Right renal pelvis (tissue), 4 donors: Measurements from ENCODE around the gene ZIC4. TPM values are rescaled to one million over a fixed set of nuclear protein-coding genes. Genes with fewer than 3 reads are reported as not detected.

Experiments used
- DNase-seq, 4 donors: peaks; one replicate each; pipeline ENCODE4 v3.0.0-alpha.2; 2013; ENCODE audit warnings: low read depth in 4 of 4, low spot score in 3 of 4, missing footprints in 1 of 4
- polyA plus RNA-seq, 4 donors: library from polyadenylated mRNA; unstranded; fragments of 120-200 nt; gene quantifications; one replicate each; pipeline ENCODE4 v1.2.1, GENCODE V29; 2013; ENCODE audit not compliant: insufficient read length in 4 of 4

Gene ZIC4
- polyA plus RNA-seq, 4 donors: 0.05 TPM; not detected in 3

DNA sequence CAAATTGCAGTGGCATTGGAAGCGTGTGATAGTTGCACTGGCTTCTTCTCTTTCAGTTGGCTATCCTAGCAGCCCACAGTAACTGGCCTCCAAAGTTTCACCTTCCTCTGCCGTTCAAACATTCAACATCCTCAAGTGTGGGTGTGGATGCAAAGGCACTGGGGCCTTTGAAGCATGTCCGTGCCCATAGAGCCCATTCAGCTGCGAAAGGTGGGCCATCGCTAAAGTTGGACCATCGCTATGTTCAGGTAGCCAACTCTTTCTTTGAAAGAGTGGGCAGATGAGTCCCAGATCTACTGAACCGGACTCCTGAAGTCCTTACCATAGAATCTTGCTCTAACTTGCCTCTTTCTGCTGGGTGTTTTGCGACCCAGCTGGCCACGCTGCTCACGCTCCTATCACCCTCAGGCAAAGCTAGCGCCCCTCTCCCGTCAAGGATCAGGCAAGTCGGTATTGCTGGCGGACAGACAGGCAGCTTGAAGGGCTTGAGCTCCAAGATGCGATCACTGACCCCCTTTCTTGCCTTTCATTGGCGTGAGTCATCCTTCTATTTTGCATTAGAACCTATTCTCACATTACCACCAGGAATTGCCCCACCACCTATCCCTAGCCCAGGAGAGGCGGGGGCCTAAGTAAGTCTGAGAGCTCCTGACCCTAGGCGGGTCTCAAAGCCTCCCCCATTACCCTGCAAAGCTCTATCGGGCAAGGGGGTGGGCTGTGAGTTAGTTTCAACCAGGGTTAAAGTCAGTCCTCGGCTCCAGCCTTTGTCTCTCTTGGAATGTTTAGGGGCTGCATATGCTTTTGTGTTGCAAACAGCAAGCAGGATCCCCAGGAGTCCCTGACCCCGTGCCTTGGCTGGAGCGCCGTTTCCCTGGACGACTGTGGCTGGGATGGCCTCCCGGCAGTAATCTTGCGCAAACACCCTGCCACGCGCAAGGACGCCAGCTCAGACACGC is 28.7 kb downstream of the ZIC4 start:
- no peak for DNase-seq

DNA sequence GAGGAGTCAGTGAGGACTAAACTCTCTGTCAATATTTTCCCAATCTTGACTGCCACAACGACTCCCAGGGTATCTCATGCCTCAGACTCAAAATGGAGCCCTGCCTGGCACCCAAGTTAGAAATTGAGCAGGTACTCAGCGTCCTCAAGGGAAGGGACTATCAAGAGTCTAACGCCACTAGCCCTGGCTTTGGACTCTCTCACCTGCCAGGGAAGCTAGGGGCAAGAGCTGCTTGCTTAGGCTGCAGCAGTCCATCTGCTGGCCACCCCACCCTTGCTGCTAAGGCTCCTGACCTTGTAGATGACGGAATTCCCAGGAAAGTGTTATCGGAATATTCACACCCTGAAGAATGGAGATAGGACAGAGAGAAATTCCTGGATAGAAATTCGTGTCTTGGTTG is 33.0 kb downstream of the ZIC4 start:
- DNase-seq: no peak

DNA sequence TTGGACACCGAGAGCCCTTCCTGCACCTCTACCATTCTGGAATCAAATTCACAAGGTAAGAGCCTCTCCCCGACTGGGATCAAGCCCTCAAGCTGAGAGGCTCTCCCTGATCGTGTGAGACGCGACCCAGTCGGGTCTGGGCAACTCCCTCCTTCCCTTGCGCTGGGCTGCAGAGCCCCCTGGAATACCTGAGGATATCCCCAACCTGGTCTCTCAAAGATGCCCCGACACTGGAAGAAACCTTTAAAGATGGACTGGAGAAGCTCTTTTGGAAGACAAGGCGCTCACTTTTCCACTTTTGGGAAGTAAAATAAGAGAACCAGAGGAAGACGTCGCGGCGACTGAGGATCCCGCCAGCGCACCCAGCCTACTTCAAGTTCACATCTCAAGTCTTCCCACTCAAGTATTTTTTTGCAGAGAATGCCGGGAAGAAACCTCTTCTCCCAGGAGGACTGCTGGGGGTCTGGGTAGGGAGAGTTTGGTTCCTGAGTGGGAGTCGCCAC is 33.8 kb downstream of the ZIC4 start:
- no peak for DNase-seq

DNA sequence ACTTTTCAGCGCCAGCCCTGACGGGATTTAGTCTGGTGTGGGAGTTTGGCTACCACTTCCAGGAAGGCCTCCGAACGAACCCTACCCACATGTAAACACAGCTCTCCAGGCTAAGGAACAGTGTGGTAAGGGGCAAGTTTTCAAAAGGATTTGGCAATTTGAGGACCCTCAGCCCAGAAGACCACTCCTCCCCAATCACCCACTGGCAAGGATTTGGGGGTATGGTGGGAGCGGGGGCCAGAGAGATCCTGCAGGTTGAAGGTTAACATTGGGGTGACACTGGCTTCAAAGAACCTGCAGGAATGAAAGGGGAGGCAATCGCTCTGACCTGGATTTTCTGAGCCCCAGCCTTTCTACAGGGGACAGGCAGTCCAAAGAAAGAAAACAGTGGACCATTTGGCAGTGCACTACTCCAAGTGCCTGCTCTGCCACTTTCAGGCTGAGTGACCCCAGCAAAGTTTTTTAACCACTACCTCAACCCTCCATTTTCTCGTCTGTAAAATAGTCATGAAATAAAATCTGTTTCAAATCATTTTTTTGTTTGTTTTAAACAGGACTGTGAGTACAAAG is 34.5 kb downstream of the ZIC4 start:
- no peak for DNase-seq

DNA sequence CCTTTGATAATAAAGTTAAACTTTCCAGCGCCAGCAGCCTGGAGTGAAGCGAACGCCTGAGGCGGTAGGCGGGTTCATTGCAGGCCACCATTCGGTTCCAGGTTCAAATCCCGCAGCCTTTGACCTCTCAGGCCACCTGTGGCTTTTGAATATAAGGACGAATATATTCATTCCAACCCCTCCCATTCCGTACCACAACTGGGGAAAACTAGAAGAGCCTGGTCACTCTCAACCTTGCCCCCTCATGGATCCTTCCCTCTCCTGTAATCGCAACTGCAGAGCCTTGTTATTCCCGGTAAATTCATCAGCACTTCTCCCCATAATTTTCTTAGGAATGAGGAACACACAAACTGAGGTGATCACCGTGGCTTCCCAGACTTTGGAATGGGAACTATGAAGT is 35.2 kb downstream of the ZIC4 start:
- DNase-seq: no peak

DNA sequence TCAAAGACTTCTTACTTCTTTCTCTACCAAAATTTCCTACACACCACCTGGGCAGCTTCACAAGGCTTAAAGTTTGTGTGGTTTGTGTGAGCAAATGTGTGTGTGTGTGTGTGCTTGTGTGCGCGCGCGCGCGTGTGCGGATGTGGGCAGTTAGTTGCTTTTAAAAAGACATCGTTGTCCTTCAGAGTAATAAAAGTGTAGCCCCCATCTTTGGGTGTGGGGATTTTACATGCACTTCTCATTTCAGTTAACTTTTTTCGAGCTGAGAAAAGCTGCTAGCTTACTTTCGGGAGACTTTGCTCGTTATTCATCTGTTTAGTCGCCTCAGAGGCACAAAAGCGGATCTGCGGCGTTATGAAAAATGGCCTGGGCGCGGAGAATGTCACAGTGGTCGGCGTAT is 36.0 kb downstream of the ZIC4 start:
- no peak for DNase-seq

DNA sequence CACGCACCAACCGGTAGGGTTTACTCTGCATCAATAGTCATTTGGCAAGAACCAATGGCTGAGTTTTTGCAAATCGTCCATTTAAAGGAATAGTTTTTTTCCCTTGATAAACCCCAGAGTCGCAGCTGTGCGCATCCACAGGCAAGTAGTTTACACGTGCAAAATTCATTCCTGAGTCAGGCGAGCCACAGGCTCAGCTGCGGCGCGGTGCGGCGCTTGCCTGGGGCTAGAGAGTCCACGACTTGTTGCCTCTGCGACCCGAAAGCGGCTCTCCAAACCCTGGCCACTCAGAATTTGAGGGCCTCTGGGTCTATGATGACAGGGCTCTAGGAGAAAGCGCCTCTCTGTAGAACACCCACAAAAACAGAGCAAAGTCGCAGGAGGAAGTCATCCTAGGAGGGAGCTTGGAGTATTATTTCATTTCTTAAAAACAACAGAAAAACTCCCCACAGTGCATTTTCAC is 36.7 kb downstream of the ZIC4 start:
- DNase-seq: no peak

DNA sequence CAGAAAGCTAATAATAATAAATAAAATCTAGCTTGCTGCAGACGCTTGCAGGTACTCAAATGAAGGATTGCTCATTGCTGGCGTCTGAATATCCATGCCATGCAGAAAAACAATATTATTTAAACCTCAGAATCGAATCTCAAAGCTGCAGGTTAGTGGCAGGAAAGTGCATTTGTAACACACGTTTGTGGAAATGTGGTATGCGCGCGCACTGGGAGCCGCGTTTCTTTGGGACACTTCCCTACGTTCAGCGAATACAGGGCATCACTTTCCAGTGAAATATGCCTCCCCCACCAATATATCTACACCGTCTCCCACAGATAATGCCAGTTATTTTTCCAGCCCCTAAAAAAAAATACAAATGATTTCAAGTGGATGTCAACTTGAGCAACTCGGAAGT is 37.1 kb downstream of the ZIC4 start:
- no peak for DNase-seq

DNA sequence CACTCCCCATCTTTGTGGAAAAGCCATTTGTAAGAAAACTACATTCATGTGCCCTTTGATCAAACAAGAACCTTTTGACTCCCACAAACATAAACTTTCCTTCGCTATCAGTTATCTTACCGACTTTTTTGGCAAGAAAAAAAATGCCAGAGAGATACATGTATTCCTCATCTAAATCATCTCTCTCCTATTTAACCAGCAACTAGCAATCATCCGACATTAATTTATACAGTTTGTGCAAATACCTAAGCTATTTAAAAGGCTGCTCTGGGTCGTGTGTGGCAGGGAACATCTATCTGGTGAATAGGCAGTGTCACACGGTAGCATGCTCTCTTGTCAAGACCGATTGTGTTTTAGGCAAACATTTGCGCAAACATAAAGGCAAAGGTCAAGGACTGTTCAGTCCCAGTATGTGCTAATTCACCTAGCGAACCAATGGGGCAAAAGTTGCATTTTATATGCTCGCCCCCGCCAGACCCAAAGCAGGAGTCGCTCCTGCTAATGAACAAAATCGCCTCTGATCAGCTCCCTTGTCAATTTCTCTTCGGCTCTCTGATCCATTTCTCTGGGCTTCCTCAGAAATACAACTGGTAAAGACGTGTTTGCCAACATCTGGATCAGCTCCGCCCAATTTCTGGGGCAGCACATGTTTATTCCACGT is 37.7 kb downstream of the ZIC4 start:
- no peak for DNase-seq

DNA sequence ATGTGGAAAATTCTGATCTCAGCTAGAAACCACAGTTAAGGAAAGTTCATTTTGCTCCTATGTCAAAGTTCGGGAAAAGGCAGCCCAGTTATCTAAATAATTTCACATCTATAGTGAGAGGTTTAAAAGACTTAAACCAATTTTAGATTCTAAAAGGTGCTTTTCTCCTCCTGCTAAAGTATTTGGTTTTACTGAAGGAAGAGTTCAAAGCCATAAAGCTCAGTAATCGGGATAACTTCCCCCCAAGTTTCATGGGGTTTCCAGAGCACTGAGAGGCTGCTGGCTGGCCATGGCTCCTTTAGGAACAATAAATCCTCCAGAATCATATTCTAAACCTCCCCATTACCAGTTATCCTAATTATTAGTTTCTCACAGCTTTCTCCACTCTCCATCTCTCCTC is 38.2 kb downstream of the ZIC4 start:
- no peak for DNase-seq

DNA sequence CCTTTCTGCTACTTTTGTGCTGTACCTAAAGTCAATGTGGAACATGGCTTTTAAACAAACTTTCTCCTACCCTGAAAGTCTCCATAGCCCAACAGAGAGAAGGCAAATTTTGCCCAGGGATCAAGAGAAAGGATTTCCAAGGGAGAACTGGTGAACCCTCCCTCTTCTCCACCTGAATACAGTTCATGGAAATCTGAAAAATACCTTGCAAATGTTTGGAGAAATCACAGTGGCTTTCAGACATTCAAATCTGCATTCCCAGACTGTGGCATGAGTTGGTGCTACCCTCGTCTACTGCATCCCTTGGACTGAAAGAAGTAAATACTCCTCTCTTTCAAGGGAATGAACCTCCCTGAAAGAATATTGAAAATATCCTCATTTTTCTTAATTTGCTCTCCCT is 38.7 kb downstream of the ZIC4 start:
- no peak for DNase-seq

DNA sequence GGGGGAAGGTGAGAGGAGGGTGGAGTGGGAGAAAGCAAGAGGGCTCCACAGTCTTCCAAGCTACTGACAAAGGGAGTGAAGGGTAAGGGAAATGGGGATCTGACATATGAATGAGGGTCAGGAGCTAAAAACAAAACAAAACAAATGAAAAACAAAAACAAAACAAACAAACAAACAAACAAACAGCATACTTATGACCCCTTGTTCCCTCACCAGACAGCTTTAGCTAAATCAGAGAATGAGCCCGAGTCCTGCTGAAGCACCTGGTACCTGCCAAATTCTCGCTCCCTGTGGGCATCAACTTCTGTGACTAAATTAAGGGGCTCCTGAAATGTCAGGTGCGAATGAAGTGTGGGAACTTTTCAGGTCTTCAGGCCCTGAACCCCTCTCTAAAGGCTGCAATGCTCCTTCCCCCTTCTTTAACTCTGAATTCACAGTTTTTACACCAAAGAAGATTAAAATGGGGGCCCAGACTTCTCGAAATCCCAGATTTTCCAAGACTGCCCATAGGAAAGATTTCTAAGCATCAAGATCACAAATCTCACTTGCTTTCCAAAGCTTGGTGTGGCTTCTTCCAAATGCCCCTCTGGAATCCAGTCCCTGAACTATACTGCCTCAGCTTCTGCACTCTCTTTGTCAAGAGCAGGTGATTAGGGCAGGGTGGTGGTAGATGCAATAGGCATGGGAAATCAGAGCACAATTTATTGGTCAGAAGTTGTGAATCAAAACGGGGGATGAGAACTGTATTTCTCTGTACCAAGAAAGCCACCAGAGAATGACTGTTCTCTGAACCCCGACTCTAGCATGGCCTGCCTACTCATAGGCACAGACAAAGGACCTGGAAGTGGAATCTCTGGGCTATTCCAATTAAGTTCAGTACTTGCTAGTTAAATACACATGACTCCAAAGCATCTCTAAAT is 40.9 kb downstream of the ZIC4 start:
- no peak for DNase-seq

DNA sequence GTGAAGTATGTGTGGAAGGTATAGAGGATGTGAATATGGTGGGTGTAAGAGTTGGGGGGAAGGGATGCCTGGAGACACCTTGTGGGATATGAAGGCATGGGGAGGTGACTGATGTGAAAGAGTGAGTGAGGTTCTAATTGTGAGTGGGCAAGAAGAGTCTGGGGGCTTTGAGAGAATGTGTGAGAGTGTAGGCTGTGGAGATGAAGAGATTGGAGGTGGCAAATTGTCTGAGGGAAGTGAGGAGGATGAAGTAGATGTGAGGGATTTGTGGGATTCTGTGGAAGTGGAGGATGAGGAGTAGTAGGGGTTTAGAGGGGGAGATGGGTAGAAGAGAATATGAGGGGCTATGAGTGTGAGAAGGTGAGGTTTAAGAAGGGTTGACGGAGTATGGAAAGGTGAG is 41.6 kb downstream of the ZIC4 start:
- no peak for DNase-seq

DNA sequence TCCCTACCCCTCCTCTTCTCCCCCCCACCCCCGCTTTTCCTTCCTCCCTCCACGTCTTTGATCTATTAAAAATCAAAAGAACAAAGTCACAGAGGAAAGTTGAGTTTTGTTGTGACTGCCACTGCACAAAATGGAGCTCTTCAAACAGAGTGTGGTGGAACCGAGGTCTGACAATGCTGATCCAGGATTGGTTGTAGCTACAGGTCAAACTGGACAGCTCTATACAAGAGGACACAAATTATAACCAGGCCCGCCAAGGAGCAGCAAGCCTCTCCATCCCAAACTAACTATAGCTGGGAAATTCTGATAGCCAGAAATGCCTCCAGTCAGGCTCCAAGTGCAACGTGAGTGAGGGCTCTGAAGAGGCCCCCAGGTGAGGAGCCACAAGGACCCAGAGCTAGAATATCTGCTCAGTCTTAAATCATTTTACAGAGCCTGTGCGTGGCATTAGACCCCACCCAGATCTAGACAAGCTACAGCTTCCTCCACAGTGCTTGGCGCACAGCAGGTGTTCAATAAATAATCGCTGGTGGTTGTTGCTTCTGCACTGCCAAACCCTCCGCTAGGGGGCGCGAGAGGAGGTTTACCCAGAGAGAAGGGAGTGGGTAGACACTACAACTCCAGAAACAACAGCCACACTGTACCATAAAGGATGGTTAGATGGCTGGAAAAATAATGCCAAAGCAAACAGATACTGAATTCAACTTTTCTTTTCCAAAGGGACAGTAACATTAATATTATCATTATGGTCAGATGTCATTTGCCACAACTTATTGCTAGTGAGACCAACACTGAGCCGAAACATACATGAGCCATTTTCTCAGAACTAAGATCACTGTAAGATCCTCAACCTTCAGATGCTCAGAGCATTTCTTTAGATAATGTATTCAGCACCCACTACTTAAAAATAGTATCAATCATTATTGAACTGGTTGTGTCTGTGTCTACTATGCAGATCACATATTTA is 44.6 kb downstream of the ZIC4 start:
- no peak for DNase-seq

DNA sequence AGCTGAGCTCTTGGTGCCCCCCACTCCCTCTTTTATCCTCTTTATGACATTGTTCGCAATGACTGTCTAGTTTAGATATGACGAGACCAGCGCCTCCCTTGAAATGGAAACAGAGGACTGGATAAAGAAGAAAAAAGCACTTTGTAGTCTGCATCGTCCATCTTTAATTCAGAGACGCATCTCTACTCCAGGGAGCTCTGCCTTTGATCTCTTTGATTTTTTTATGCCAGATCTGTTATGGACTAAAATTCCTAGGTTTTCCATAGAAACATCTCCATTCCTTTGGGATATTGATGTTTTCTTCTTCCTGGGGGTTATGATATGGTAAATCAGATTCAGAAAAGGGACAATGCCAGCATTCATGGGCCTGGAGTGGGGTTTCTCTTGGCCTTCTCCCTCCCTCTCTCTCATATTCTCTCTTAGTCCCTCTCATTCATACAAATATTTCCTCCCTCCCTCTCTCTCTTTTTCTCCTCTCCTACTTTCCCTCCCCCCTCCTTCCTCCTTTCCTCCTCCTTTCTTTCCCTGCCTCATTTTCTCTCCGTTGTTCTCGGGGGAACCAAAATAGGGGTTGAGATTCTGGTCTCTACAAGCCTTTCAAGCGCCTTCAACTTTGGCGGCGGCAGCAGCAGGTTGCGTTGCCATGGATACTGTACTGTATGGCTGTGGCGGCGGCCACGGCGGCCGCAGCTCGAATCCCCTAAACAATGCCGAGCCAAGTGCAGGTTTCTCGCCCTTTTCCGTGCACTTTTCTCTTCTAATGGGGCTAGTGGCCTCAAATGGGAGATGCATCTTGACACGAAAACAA is 45.5 kb downstream of the ZIC4 start:
- DNase-seq: no peak

DNA sequence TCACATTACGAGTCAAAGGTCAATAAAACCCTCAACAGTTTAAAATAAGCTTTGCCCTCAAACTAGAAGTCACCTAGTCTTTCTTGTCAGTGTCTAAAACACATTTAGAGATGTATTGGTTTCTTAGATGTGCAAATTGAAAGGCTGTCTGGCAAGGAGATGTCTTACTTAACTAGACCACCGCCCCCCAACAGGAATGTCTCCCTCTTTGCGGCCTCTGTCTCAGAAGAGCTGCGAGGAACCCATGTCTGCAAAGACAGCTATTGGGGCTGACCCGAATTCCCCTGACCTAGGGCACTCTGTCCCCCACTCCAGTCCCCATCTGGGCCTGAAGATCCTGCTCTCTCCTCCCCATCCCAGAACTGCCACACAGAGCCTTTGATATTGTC is 46.3 kb downstream of the ZIC4 start:
- no peak for DNase-seq

DNA sequence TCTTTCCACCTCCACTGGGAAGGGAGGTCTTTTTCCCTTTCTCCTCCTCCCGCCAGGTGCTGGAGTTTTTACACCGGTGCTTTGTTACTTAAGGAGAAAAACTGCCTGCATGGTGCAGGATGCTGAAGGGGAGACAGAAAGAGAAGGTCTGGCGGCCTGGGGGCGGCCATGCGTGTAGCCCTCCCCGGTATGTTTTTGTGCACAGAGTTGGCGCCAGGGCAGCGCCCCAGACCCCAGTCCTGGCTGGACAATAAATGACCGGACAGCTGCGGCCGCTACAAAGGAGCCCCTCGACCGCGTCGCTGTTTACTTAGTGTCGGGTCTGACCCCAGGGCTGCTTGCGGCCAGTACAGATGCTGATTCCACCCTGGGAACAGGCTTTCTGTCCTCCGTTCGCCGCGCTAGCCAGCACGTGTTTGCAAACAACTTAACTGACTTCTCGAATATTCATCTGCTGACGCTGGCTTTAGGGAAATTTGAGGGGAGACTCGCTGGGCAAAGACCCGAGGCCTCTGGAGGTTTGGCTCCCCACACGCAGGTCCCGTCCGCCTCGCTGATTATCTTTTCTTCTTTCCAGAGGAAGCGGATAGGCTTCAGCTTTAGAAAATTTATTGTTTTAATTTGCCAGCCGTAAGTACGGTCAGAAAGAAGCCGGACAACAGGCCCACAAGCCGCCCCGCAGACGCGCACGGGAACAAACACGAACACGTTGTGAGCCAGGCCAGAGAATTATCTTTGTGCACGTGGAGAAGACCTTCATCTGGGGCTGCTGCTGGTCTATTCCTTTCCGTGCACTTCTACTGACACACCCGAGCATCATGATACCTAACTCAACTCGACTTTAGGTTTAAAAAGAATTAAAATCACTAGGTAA is 46.9 kb downstream of the ZIC4 start:
- no peak for DNase-seq
